Heart left ventricle (tissue), 13 donors: ENCODE results near the gene RIPOR1.

Experiments used
- POLR2A ChIP-seq, 2 donors: fragments of 450-650 bp; IDR thresholded peaks; one replicate each; pipeline ENCODE4 v1.6.1; 2017; ENCODE audit warnings: antibody characterized with exemption in 2 of 2, mild to moderate bottlenecking in 2 of 2, moderate library complexity in 2 of 2
- TF ChIP-seq, protein P1 (sequence below), 12 donors: fragments of 200-600 bp; sonication (generic) in 4 of 12; IDR thresholded peaks; one replicate each; pipeline versions ENCODE4 v1.5.0 to v1.8.0; 2018 to 2022; ENCODE audit warnings: antibody characterized with exemption in 12 of 12, mild to moderate bottlenecking in 5 of 12
- donor health status: ischemic (EF 13 %, LVEDD 7.1; RV severe dilation, severe dysfunction).
- donor health status: DM: no; HTN: yes; CAD: no.
- donor health status: DM: no; HTN: no; CAD: no.
- donor health status: ischemic (EF 25% LVEDD 6.9; RV normal size, moderate dysfunction).
- donor health status: ischemic (EF 25% LVEDD 5.7; RV mildly dilated, moderate dysfunction).
- donor health status: ischemic (EF 35%, LVEDD 5.7; RV mildly dilated, moderate dysfunction).
- donor health status: nonischemic (EF 11% LVEDD 7.7; RV severe dilation, severe dysfunction).
- donor health status: DM: yes; HTN: yes; CAD: no.
- donor health status: PGD.
- donor health status: ischemic (EF 29% LVEDD 5.4; RV normal size, mild dysfunction).
- donor health status: nonischemic (EF 23%, LVEDD 6.1; RV moderate dilation, normal function).

DNA sequence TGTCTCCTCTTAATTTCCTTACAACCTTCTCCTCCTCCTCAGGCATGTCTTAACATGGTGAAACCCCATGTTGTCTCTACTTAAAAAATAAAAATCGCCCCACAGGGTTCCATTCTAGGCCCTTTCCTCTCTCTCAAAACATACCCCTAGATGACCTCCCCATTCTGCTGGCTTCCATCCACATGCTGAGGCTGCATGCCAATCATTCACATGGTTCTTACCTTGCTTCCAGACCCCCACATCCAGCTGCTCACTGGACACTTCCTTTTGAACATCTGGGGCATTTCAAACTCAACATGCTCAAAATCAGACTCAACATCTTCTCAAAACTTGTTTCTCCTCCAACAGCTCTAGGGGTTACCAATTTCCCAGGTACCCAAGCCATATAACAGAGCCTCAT is 21.3 kb downstream of the RIPOR1 start:
- TF ChIP-seq, protein P1, sequence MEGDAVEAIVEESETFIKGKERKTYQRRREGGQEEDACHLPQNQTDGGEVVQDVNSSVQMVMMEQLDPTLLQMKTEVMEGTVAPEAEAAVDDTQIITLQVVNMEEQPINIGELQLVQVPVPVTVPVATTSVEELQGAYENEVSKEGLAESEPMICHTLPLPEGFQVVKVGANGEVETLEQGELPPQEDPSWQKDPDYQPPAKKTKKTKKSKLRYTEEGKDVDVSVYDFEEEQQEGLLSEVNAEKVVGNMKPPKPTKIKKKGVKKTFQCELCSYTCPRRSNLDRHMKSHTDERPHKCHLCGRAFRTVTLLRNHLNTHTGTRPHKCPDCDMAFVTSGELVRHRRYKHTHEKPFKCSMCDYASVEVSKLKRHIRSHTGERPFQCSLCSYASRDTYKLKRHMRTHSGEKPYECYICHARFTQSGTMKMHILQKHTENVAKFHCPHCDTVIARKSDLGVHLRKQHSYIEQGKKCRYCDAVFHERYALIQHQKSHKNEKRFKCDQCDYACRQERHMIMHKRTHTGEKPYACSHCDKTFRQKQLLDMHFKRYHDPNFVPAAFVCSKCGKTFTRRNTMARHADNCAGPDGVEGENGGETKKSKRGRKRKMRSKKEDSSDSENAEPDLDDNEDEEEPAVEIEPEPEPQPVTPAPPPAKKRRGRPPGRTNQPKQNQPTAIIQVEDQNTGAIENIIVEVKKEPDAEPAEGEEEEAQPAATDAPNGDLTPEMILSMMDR (IDR thresholded peaks at IDR 0.05) = no peak
- no peak for TF ChIP-seq POLR2A (IDR thresholded peaks at IDR 0.05)
